HepG2 (cell line): ENCODE data around the gene HIGD1A. TPM values are rescaled to one million over a fixed set of nuclear protein-coding genes. Genes with fewer than 3 reads are reported as not detected.

Source experiments
- ATAC-seq: fragments of 200-7000 bp; cut with Tn5 transposase; 3 replicates; pipeline ENCODE4 v1.9.1; 2020; ENCODE audit warnings: mild to moderate bottlenecking, moderate library complexity
- BruUV-seq: library from RNA; stranded (reverse); fragments of 400-500 nt; replicated peaks from 2 replicates; lab custom pipeline; 2021; lab: Mats Ljungman, UMichigan
- CTCF ChIA-PET: fragments of 300-600 bp; formaldehyde crosslinking; extraction: SDS; loops from one replicate; lab custom pipeline; 2021; ENCODE audit warnings: low total read pairs, inconsistent platforms, low intra/inter-chr PET ratio; lab: Yijun Ruan, JAX
- POLR2A ChIA-PET: fragments of 350-600 bp; sonication (Branson Sonifier 250); formaldehyde crosslinking; loops from one replicate; lab custom pipeline; 2020; ENCODE audit warnings: antibody characterized with exemption, inconsistent platforms; lab: Yijun Ruan, JAX
- DNase-seq: peaks from one replicate; pipeline ENCODE4 v3.0.0-alpha.2; 2015; ENCODE audit warnings: low spot score
- FAIRE-seq: peaks from 3 replicates; lab custom pipeline; 2011; peaks lifted over from hg19 to GRCh38; lab: Jason Lieb, UNC
- H2AFZ ChIP-seq: one replicate; pipeline ENCODE4 v1.6.1; 2011; ENCODE audit warnings: low read length, inconsistent platforms
- H3K27ac ChIP-seq: fragments of 300-600 bp; 3 replicates; pipeline ENCODE4 v1.8.0; 2011; ENCODE audit warnings: mixed run types, mild to moderate bottlenecking, mixed read lengths, low read length, inconsistent platforms; ENCODE audit not compliant: insufficient read depth; ENCODE audit errors: extremely low read length
- H3K27me3 ChIP-seq, 2 experiments: fragments of 200-600 bp in 1 of 2; 2 replicates in 1 of 2; 3 replicates in 1 of 2; pipeline versions ENCODE4 v1.6.0 to v1.8.0; 2011; ENCODE audit warnings: low read length in 2 of 2, mild to moderate bottlenecking in 2 of 2, moderate library complexity in 2 of 2, inconsistent platforms in 1 of 2; ENCODE audit not compliant: insufficient read depth in 2 of 2, control insufficient read depth in 1 of 2
- H3K36me3 ChIP-seq, 2 experiments: fragments of 200-600 bp in 1 of 2; replicated peaks in 1 of 2; 2 replicates in 1 of 2; 3 replicates in 1 of 2; pipeline versions ENCODE4 v1.5.1 to v1.8.0; 2011; ENCODE audit warnings: low read length in 2 of 2, inconsistent platforms in 1 of 2; ENCODE audit not compliant: insufficient read depth in 2 of 2, control insufficient read depth in 1 of 2
- H3K4me1 ChIP-seq: 2 replicates; pipeline ENCODE4 v1.5.1; 2012; ENCODE audit warnings: low read length, inconsistent platforms; ENCODE audit not compliant: insufficient read depth
- H3K4me2 ChIP-seq: 2 replicates; pipeline ENCODE4 v1.6.0; 2011; ENCODE audit warnings: low read depth, low read length, inconsistent platforms
- H3K4me3 ChIP-seq, 3 experiments: fragments of 200-600 bp in 1 of 3; sonication (generic), shearing (Covaris generic) in 1 of 3; replicated peaks in 1 of 3; 2 replicates each; pipeline ENCODE4 v1.5.1; 2011 to 2016; ENCODE audit warnings: low read length in 3 of 3, inconsistent platforms in 2 of 3, low read depth in 2 of 3, mild to moderate bottlenecking in 2 of 3, control low read depth in 1 of 3, mixed read lengths in 1 of 3; ENCODE audit not compliant: insufficient read depth in 1 of 3
- H3K79me2 ChIP-seq: one replicate; pipeline ENCODE4 v1.6.1; 2011; ENCODE audit warnings: low read length, inconsistent platforms; ENCODE audit not compliant: insufficient read depth
- H3K9ac ChIP-seq: 2 replicates; pipeline ENCODE4 v1.6.0; 2011; ENCODE audit warnings: mild to moderate bottlenecking, low read depth, low read length, inconsistent platforms; ENCODE audit not compliant: insufficient read depth
- H3K9me3 ChIP-seq: 2 replicates; pipeline ENCODE4 v1.5.1; 2012; ENCODE audit warnings: mild to moderate bottlenecking, low read length
- H4K20me1 ChIP-seq: 2 replicates; pipeline ENCODE4 v1.6.0; 2011; ENCODE audit warnings: inconsistent platforms, mild to moderate bottlenecking, low read length, moderate library complexity; ENCODE audit not compliant: insufficient read depth
- GTF2F1 ChIP-seq: fragments of 150-350 bp; IDR thresholded peaks from 2 replicates; pipeline ENCODE4 v1.6.1; 2014; ENCODE audit warnings: low read length
- MTA3 ChIP-seq: sonication (generic); formaldehyde crosslinking; IDR thresholded peaks from 2 replicates; pipeline ENCODE4 v1.4.0; 2020; ENCODE audit warnings: missing genetic modification reagents
- PCBP1 ChIP-seq: fragments of 200-400 bp; formaldehyde crosslinking; IDR thresholded peaks from 2 replicates; pipeline ENCODE4 v1.6.1; 2017; ENCODE audit warnings: mild to moderate bottlenecking, low read depth, low read length, borderline replicate concordance
- RBAK ChIP-seq: sonication (generic); formaldehyde crosslinking; IDR thresholded peaks from 2 replicates; pipeline ENCODE4 v1.5.1; 2020; ENCODE audit warnings: mild to moderate bottlenecking, missing genetic modification reagents
- SNAPC5 ChIP-seq: sonication (generic); formaldehyde crosslinking; IDR thresholded peaks from 2 replicates; pipeline ENCODE4 v1.8.1; 2023; ENCODE audit warnings: mild to moderate bottlenecking, missing genetic modification reagents, borderline replicate concordance
- ZBTB46 ChIP-seq: sonication (generic); formaldehyde crosslinking; IDR thresholded peaks from 2 replicates; pipeline ENCODE4 v1.4.0; 2020; ENCODE audit warnings: mild to moderate bottlenecking, missing genetic modification reagents, borderline replicate concordance
- ZNF34 ChIP-seq: sonication (generic); formaldehyde crosslinking; IDR thresholded peaks from 2 replicates; pipeline ENCODE4 v1.4.0; 2020; ENCODE audit warnings: mild to moderate bottlenecking, missing genetic modification reagents, borderline replicate concordance
- ZNF782 ChIP-seq: sonication (generic); formaldehyde crosslinking; IDR thresholded peaks from 2 replicates; pipeline ENCODE4 v1.4.0; 2020; ENCODE audit warnings: missing genetic modification reagents, mild to moderate bottlenecking, borderline replicate concordance
- ZSCAN31 ChIP-seq: sonication (generic); formaldehyde crosslinking; IDR thresholded peaks from 2 replicates; pipeline ENCODE4 v1.5.0; 2020; ENCODE audit warnings: low read depth, mild to moderate bottlenecking, missing genetic modification reagents
- WGBS: methylation state at CpG from one replicate; pipeline ENCODE4 v1.1.6; 2017; ENCODE audit warnings: low lambda C conversion rate; 5-methylcytosine and 5-hydroxymethylcytosine counted together
- in situ Hi-C: cut with HindIII; loops from 2 replicates; pipeline ENCODE4 v1.10.0; 2017; ENCODE audit warnings: low pct_unique_long_range_greater_than_20kb; ENCODE audit not compliant: extremely low pct_ligation_motif_present
- intact Hi-C: fragments of 100-400 bp; cut with micrococcal nuclease; formaldehyde crosslinking; loops from one replicate; pipeline ENCODE4 v1.10.0; 2022; ENCODE audit not compliant: unreplicated experiment
- polyA plus RNA-seq, 8 experiments: library from polyadenylated mRNA; depleted of rRNA in 3 of 8; stranded (reverse) in 7 of 8; unstranded in 1 of 8; fragments of >200 nt; fragmentation: Illumina TruSeq in 4 of 8; extraction: Trizol in 4 of 8; gene quantifications; 2 replicates each; pipeline versions ENCODE4 v1.2.1 to v1.2.3, GENCODE V29; 2011 to 2016; ENCODE audit warnings: low read depth in 4 of 8, missing spikeins in 1 of 8, mixed read lengths in 1 of 8; ENCODE audit not compliant: insufficient read depth in 1 of 8
- total RNA-seq, 5 experiments: library from RNA; depleted of rRNA; stranded (reverse); fragments of >200 nt; fragmentation: Illumina TruSeq; extraction: Trizol; gene quantifications; 2 replicates each; pipeline ENCODE4 v1.2.3, GENCODE V29; 2016; ENCODE audit warnings: low read depth in 1 of 5

HIGD1A gene
- total and polyA plus RNA-seq, 2 of the 13 experiments (the other 11 are each of a cell fraction or from before 2014, with no cell fraction given) = 222 to 253 TPM

GRCh38 chr3:42780398-42780797 lies 23.9 kb downstream of the HIGD1A start (continued):
- TF ChIP-seq SNAPC5 (no peak), ZBTB46 (CRISPR knock-in tag) (no peak)

- FAIRE-seq (no peak), DNase-seq (no peak), ATAC-seq (no peak)
- H2AFZ ChIP-seq = no peak overlapping the region
- ChIA-PET POLR2A (interaction anchor here (1.1 to 2.0 kb wide), 4 partner anchors 23 to 98 kb away, joined by 3 to 9 read pairs (median 4); partner anchors contain the start of gene HIGD1A), CTCF (no interaction called here)
- no peak overlapping the region for H3K4me3 ChIP-seq
- no TSS peak for BruUV-seq
- in situ Hi-C loops (no loop called here), intact Hi-C loops (no loop called here)
- peaks cover 4 to 9% of the 10 kb centered on the region in 2 experiments; a peak in 4 of 5 replicates for H3K36me3 ChIP-seq
- H3K79me2 ChIP-seq = no peaks in the 10 kb centered on the region
- no peak for TF ChIP-seq ZNF782
- no peak for TF ChIP-seq PCBP1
- no peak for TF ChIP-seq MTA3 (CRISPR knock-in tag)
- no peak for TF ChIP-seq RBAK (CRISPR knock-in tag)
- no peak for TF ChIP-seq GTF2F1
- TF ChIP-seq ZNF34 = no peak
- TF ChIP-seq ZSCAN31 (CRISPR knock-in tag) = no peak
- H3K9me3 ChIP-seq = no peaks in the 10 kb centered on the region
- peaks cover 16% of the 10 kb centered on the region for H3K4me1 ChIP-seq
- WGBS = 97% methylated on average over 2 of the region's 2 CpGs
- no peaks in the 10 kb centered on the region for H3K27me3 ChIP-seq
- H4K20me1 ChIP-seq = no peaks in the 10 kb centered on the region
- H3K4me2 ChIP-seq = no peak overlapping the region
- no peak overlapping the region for H3K9ac ChIP-seq
- H3K27ac ChIP-seq = no peak overlapping the region
Observed at GRCh38 chr3:42778644-42779043, 25.6 kb downstream of the HIGD1A start.
